Astrocyte (in vitro differentiated cells and primary cell): ENCODE data around the gene AMIGO3. TPM values are rescaled to one million over a fixed set of nuclear protein-coding genes. Genes with fewer than 3 reads are reported as not detected.

Source experiments
- DNase-seq: peaks from one replicate; pipeline ENCODE4 v3.0.0-alpha.2; 2010; ENCODE audit warnings: low read depth
- FAIRE-seq: peaks from 2 replicates; lab custom pipeline; 2011; peaks lifted over from hg19 to GRCh38; lab: Jason Lieb, UNC
- H2AFZ ChIP-seq: 2 replicates; pipeline ENCODE4 v1.6.0; 2012; ENCODE audit warnings: low read depth, low read length, inconsistent platforms
- H3K27ac ChIP-seq: 2 replicates; pipeline ENCODE4 v1.5.1; 2011; ENCODE audit warnings: low read depth, low read length, inconsistent platforms
- H3K27me3 ChIP-seq: 2 replicates; pipeline ENCODE4 v1.6.0; 2011; ENCODE audit warnings: low read length, inconsistent platforms; ENCODE audit not compliant: insufficient read depth
- H3K36me3 ChIP-seq: 2 replicates; pipeline ENCODE4 v1.5.1; 2011; ENCODE audit warnings: low read length, inconsistent platforms; ENCODE audit not compliant: insufficient read depth
- H3K4me1 ChIP-seq: 2 replicates; pipeline ENCODE4 v1.5.1; 2011; ENCODE audit warnings: low read length, inconsistent platforms; ENCODE audit not compliant: insufficient read depth
- H3K4me2 ChIP-seq: 2 replicates; pipeline ENCODE4 v1.6.0; 2012; ENCODE audit warnings: low read length, inconsistent platforms
- H3K4me3 ChIP-seq: 2 replicates; pipeline ENCODE4 v1.5.1; 2011; ENCODE audit warnings: low read depth, mild to moderate bottlenecking, low read length, inconsistent platforms; ENCODE audit not compliant: insufficient read depth
- H3K79me2 ChIP-seq: 2 replicates; pipeline ENCODE4 v1.6.0; 2012; ENCODE audit warnings: mild to moderate bottlenecking, low read length, inconsistent platforms; ENCODE audit not compliant: insufficient read depth
- H3K9ac ChIP-seq: 2 replicates; pipeline ENCODE4 v1.6.0; 2012; ENCODE audit warnings: mild to moderate bottlenecking, low read length, inconsistent platforms
- H3K9me3 ChIP-seq: 2 replicates; pipeline ENCODE4 v1.5.1; 2012; ENCODE audit warnings: low read depth, mild to moderate bottlenecking, low read length, inconsistent platforms; ENCODE audit not compliant: insufficient read depth
- H4K20me1 ChIP-seq: 2 replicates; pipeline ENCODE4 v1.6.0; 2012; ENCODE audit warnings: low read length, inconsistent platforms; ENCODE audit not compliant: insufficient read depth
- H3K27ac Mint-ChIP-seq: one replicate; pipeline ENCODE4 v1.8.0; 2021; ENCODE audit warnings: mild to moderate bottlenecking, mixed read lengths; ENCODE audit not compliant: unreplicated experiment
- H3K27me3 Mint-ChIP-seq: one replicate; pipeline ENCODE4 v1.8.0; 2021; ENCODE audit warnings: low read depth, mixed read lengths; ENCODE audit not compliant: unreplicated experiment
- H3K36me3 Mint-ChIP-seq: one replicate; pipeline ENCODE4 v1.8.0; 2021; ENCODE audit warnings: low read depth, mixed read lengths; ENCODE audit not compliant: unreplicated experiment
- H3K4me1 Mint-ChIP-seq: one replicate; pipeline ENCODE4 v1.8.0; 2021; ENCODE audit warnings: low read depth, mixed read lengths; ENCODE audit not compliant: unreplicated experiment
- H3K4me3 Mint-ChIP-seq: one replicate; pipeline ENCODE4 v1.8.0; 2021; ENCODE audit warnings: mild to moderate bottlenecking, moderate library complexity, mixed read lengths; ENCODE audit not compliant: unreplicated experiment
- H3K9me3 Mint-ChIP-seq: one replicate; pipeline ENCODE4 v1.8.0; 2021; ENCODE audit warnings: mild to moderate bottlenecking, mixed read lengths; ENCODE audit not compliant: unreplicated experiment
- CTCF ChIP-seq: IDR thresholded peaks from 2 replicates; pipeline ENCODE4 v1.5.1; 2011; ENCODE audit warnings: low read depth, mild to moderate bottlenecking, inconsistent platforms, low read length, moderate library complexity; ENCODE audit not compliant: insufficient read depth
- EZH2 ChIP-seq: IDR thresholded peaks from 2 replicates; pipeline ENCODE4 v1.6.1; 2012; ENCODE audit warnings: mild to moderate bottlenecking, low read length, inconsistent platforms; ENCODE audit not compliant: insufficient read depth
- total RNA-seq: library from RNA; stranded (reverse); gene quantifications from 2 replicates; pipeline ENCODE4 v1.2.1, GENCODE V29; 2021

AMIGO3 gene
- total RNA-seq, 1 donor from 2014 or later, result 0.16 TPM

DNA sequence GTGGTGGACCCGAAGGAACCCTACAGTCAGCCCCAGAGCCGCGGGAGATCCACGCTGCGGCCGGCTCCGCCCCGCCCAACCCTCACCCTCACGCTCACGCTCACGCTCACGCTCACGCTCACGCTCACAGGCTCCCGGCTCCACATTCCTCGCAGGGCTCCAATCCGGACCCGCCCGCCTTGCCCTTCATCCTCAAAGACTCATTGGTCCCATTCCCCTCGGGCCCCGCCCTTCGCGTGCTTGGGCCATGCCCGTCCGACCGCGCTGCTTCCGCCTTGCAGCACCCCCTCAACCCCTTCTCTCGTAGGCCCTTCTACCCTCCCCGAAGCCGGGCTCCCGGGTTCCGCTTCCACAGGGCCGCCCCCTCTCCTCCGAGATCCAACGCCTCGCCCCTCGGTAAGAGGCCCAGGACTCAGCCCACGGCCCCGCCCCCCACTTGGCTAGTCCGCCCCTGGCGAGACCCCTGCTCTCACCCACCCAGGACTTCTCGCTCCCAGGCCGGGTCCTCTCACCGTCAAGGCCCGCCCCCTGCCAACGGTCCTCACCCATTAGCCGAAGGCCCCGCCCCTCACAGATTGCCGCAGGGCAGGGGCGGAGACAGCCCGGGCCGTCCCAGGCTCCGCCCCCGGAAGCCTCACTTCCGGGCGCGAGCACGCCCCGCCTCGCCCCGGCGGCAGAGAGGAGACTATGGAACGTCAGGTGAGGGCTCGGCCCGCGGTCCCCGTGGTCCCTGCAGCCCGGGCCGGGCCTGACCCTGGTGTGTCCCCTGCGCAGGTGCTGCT, 45.6 kb downstream of the AMIGO3 start, which contains the start of gene APEH:
Gene APEH, plus strand, starts transcription at position 637 of the 782 bp plus-strand sequence. Its CDS starts 51 bp downstream, at position 688.
- H2AFZ ChIP-seq, result peak within 1 kb of the TSS; percentile 82
- peak within 1 kb of the TSS; percentile 88 for H3K4me3 Mint-ChIP-seq
- peaks cover 22% of the 10 kb centered on the region for H3K4me1 ChIP-seq
- H3K36me3 Mint-ChIP-seq, result peaks cover 16% of the 10 kb centered on the region
- DNase-seq (peak; percentile 95), FAIRE-seq (no peak)
- H3K79me2 ChIP-seq, result peaks cover 27% of the 10 kb centered on the region
- H3K4me1 Mint-ChIP-seq, result peaks cover 9% of the 10 kb centered on the region
- no peaks in the 10 kb centered on the region for H3K27me3 ChIP-seq
- H3K27me3 Mint-ChIP-seq, result no peaks in the 10 kb centered on the region
- H4K20me1 ChIP-seq, result peaks cover 40% of the 10 kb centered on the region
- peak within 1 kb of the TSS; percentile 86 for H3K27ac ChIP-seq
- H3K36me3 ChIP-seq, result peaks cover 9% of the 10 kb centered on the region
- peak within 1 kb of the TSS; percentile 88 for H3K9ac ChIP-seq
- peak within 1 kb of the TSS; percentile 94 for H3K27ac Mint-ChIP-seq
- TF ChIP-seq EZH2 (no peak), CTCF (no peak)
- peak within 1 kb of the TSS; percentile 75 for H3K4me3 ChIP-seq
- peak within 1 kb of the TSS; percentile 98 for H3K4me2 ChIP-seq
- no peaks in the 10 kb centered on the region for H3K9me3 Mint-ChIP-seq
- H3K9me3 ChIP-seq, result no peaks in the 10 kb centered on the region

- Mint-ChIP-seq H3K4me3 (peak overlapping the region; percentile 88), H3K4me1 (peaks cover 15% of the 10 kb centered on the region), H3K36me3 (peaks cover 15% of the 10 kb centered on the region), H3K27ac (peak overlapping the region; percentile 94), H3K27me3 (no peaks in the 10 kb centered on the region), H3K9me3 (no peaks in the 10 kb centered on the region)
- TF ChIP-seq CTCF (no peak), EZH2 (no peak)
- FAIRE-seq (no peak), DNase-seq (no peak)
- Histone ChIP-seq H3K9ac (peak overlapping the region; percentile 88), H3K4me1 (peaks cover 28% of the 10 kb centered on the region), H3K4me3 (peak overlapping the region; percentile 75), H3K79me2 (peaks cover 27% of the 10 kb centered on the region), H2AFZ (peak overlapping the region; percentile 82), H3K36me3 (peaks cover 9% of the 10 kb centered on the region), H3K9me3 (no peaks in the 10 kb centered on the region), H4K20me1 (peaks cover 33% of the 10 kb centered on the region), H3K4me2 (peak overlapping the region; percentile 98), H3K27ac (peak overlapping the region; percentile 86), H3K27me3 (no peaks in the 10 kb centered on the region)
Measured at GRCh38 chr3:49673121-49673714, 46.3 kb downstream of the AMIGO3 start.
